Activated naive CD4-positive, alpha-beta T cell treated with Interleukin-2 at 50 U/mL for 16 hours (primary cell): ENCODE measurements around the gene GPRIN2.
A peak's percentile ranks its signal among the peaks of the same experiment; 100 is the strongest.
"Not testable (repeated sequence)": the region's sequence is repeated elsewhere in the genome, so short reads cannot be mapped to it uniquely, and the experiment has no call there.

Experiments used
- DNase-seq: peaks from one replicate; pipeline ENCODE4 v3.0.0-alpha.2; 2020

The GPRIN2 gene

DNA sequence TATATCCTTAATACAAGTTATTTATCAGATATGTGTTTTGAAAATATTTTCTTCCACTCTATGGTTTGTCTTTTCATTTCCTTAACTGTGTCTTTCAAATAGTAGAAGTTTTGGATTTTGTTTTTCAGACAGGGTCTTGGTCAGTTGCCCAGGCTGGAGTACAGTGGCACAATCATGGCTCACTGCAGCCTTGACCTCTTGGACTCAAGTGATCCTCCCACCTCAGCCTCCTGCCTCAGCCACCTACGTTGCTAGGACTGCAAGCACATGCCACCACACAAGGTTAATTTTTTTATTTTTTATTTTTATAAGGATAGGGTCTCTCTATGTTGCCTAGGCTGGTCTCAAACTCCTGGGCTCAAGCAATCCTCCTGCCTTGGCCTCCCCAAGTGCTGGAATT, 24.2 kb downstream of the GPRIN2 start:
- DNase-seq, result not testable (repeated sequence)

DNA sequence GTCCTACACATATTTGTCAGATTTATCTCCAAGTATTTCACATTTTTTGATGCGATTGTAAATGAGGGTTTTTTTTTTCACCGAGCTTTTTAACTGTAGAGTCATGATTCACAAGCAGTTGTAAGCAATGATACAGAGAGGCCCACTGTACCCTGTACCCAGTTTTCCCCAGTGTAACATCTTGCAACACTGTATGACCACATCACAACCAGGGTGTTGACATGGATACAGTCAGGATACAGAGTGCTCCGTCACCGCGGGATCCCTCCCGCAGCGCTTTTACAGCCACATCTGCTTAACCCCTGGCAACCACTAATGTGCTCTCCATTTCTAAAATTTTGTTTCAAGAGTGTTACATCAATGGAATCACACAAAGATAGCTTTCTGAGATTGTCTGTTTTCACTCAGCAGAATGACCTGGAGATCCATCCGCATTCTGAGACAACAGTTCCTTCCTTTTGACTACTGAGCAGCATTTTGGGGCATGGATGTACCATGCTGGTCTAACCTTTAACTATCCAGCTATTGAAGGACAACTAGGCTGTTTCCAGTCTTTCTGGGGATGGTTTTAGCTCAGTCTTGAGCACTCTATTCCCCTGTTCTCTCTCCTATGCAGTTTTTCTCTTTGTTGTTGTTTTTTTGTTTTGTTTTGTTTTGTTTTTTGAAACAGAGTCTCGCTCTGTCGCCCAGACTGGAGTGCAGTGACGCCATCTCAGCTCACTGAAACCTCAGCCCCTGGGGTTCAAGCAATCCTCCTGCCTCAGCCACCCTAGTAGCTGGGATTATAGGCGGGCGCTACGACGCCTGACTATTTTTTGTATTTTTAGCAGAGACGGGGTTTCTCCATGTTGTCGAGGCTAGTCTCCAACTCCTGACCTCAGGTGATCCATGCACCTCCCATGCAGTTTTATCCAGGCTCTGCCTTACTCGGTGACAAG, 25.9 kb downstream of the GPRIN2 start:
- DNase-seq, result no peak

DNA sequence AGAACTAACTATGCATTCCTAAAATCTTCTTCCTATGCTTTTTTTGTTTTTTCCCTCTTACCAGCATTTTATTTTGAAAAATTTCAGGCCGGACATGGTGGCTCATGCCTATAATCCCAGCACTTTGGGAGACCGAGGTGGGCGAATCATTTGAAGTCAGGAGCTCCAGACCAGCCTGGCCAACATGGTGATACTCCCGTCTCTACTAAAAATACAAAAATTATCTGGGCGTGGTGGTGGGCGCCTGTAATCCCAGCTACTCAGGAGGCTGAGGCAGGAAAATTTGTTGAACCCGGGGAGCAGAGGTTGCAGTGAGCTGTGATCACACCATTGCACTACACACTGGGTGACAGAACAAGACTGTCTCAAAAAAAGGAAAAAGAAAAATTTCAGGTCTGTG, 26.7 kb downstream of the GPRIN2 start:
- DNase-seq, result not testable (repeated sequence)

DNA sequence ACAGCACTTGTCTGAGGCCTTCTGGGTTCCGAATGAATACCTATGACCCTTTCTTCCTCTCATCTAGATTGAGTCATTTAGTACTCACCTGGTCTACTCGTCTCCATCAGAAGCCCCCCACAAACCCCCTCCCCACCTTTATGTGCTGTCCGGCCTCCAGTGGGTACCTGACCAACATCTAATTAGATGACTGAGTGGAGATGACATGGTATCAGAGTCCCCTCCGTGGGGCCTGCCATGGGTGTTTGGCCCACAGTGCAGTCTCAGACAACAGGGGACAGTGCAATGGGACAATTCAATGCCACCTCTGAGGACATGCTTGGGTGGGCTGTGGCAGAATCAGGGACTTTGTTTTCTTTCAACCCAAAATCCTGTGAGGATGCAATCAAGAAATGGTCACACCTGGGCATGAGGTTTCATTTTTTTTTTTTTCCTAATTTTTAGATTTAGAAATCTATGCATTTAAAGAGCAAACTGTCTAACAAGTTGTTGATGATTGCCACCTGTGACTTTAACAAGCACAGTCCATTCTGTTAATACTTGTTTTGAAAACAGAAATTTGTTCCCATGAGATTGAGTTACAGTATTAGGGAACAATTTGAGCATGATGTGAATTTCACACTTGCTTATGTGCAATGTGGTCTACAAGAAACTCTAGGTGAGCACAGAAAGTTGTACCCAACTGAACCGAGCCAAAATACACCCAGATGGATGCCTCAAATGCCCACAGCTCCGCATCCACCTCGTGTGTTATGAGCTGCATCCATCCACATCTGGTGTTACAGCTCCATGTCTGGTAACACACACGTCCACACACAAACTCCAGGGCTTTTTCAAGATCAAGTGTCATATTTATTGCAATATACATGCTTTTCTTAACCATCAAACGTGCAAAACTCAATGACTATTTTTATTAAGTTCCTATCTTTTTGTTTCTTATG, 27.5 kb downstream of the GPRIN2 start:
- no peak for DNase-seq

DNA sequence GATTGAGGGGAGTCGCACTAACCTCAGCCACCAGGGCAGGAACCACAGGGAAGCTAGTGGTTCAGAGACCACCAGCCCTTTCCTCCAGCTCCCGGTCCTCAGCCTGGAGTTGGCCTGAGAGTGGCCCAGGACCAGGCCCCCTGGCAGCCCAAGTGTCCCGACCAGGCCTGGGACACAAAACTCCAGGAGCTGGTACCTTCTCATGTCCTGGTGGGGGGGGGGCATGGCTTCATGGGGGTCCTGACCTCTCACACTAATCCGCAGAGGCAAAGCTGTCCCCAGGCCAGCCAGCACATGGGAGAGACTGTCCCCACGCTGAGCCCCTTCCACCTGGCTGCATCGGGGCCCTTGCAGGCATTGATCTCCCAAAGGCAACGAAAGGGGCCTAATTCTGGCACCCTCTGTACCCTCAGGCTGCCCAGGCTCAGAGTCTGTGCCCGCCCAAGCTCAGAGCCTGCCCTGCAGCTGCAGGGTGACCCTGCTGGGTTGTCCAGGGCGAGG, 28.2 kb downstream of the GPRIN2 start:
- no peak for DNase-seq

DNA sequence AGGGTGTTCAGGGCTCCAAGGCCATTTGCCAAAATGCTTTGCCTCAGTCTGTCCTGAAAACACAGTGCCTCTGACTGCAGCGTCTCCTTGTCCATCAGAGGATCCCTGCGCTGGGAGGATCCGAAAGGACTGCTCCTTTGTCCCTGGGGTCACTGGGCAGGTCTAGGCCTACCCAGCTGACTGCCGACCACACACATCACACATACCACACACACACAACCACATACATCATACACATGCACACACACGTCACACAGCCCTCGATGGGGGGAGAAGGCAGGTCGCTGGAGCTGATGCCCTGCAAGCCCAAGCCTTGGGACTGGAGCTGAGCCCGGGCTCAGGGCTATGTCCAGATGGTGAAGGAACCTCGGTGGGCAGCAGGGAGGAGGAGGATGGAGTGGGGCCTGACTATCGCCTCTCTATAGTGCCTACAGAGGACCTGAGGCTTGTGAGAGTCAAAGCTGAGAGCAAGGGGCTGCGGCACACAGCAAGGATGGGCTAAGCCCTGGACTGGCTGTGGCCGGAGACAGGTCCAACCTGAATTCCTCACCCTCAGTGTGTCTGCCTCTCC, 29.1 kb downstream of the GPRIN2 start:
- DNase-seq, result no peak

DNA sequence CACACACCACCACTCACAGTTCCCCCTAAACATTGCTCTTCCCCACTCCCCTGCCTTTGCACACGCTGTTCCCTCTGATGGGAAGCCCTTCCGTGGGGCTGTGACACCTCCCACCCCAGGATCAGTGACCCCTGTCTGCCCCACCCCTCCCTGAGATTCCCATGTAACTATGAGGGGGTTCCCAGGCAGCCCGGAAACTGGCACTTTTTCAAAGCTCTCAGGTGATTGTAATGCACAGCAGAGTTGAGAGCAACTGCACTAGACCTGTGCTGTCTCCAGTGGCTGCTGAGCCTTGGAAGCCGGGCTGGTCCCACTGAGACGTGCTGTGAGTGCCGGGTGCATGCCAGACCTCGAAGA, 29.8 kb downstream of the GPRIN2 start:
- no peak for DNase-seq

DNA sequence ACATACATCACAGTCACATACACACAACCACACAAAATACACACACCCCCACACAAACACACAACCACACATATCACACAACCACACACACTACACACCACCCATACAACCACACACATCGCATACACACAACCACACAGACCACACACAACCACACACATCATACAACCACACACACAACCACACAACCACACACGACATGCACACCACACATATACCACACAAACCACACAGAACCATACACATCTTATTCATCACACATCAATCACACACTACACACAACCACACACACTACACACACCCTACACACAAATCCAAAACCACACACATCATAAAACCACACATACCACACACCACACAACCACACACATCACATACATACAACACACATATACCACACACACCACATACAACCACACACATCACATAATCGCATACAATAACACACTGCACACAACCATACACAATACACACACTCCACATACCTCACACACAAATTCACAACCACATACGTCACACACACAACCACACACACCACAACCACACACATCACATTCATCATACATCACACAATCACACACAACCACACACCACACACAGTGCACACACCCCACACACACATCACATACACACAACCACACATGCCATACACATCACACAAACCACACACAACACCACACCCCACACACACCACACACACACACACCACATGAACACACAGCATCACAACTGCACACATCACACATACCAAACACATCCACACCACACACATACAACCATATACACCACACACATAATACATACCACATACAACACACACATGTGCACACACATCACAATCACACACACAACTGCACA, 30.4 kb downstream of the GPRIN2 start:
- no peak for DNase-seq

DNA sequence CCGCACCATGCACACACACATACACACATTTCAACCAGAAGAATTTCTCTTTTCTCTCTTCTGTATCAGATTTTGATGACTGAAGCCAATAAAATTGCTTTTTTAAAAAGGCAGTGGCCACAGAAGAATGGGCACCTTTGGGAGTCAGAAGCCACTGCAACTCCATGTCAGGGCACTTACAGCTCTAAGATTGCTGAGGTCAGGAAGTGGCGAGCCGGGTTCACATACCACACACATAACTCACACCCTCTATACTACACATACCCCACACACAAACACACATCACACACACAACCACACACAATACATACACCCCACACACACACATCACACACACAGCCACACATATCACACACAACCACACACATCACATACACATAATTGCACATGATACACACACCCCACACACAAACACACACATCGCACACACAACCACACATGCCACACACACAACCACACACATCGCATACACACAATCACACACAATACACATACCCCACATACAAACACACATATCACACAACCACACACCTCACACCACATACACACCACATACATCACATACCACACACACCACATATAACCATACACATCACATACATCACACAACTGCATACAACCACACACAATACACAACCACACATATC, 31.2 kb downstream of the GPRIN2 start:
- no peak for DNase-seq

DNA sequence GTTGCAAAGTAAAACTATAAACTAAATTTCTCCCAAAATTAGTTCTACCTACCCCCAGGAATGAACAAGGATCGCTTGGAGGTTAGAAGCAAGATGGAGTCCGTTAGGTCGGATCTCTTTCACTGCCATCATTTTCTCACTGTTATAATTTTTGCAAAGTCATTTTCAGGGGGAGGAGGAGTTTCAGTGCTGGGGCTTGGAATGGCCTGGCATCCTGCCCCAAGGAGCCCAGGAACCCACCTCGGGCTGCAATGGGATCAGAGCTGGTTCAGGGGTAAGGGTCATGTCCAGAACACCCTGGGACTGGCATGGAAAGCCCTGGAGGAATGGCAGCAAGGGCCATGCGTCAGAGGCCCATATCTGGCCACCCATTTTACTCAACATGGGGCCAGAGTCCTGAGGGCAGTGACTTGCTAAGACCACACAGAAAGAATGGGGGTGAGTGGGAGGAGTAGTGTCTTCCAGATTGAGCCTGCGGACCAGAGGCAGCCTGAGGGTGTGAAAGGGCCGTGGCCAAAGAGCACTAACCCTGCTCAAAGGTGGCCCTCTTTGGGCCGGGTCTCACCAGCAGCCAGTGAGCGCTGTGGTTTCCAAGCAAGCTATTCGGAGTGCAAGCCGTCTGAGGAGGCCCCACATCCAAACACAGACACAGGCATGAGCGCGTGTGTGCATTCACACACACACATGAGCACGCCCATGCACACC, 31.8 kb downstream of the GPRIN2 start:
- DNase-seq, result peak; percentile 2

DNA sequence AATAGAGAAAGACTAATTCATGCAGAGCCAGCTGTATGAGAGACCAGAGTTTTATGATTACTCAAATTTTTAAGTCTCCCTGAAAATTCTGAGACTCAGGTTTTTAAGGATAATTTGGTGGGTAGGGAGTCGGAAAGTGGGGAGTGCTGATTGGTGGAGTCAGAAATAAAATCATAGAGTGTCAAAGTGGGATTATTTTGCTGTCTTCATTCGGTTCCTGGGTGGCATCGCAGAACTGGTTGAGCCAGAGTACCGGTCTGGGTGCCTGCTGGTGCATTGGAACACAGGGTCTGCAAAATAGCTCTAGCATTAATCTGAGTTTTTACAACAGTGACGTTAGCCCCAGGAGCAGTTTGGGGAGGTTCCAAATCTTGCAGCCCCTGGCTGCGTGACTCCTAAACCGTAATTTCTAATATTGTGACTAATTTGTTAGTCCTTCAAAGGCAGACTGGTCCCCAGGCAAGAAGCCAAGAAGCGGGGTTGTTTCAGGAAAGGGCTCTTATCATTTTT, 32.4 kb downstream of the GPRIN2 start:
- DNase-seq, result peak; percentile 1

DNA sequence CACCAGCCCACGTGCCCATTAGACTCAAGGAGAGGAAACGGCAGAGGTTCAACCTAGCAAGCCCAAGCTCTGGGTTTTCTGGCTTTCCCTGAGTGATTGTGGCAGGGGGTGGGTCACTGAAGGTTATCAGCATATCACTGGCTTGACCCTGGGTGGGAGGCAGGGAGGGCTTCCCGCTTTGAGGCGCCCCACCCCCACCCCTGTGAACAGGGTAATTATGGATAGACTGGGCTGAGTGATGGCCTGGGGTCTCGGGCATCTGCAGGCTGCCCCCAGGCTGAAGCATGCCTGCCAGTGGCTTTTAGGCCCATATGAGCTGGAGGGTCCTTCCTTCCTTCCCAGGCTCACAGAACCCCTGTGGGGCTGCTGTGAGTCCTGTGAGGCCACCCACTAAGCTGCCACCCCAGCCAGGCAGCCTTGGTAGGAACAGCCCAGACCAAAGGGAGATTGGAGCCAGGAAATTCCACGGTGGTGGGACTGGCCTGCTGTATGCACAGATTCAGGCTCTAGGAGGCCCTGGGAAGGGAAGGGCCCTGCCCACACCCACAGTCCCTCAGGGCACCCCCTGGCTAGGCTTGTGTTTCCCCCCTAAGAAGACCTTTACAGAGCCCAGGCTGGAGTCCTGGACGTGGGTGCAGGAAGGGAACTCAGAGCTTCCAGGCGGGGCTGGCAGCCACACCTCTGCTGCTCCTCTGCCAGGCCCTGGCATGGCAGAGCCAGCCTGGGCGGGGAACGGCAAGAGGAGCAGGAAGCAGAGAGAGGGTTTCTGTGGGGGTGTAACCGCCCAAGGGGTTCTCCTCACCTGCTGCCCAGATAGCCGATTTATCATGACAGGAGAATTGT, 33.1 kb downstream of the GPRIN2 start:
- DNase-seq, result peak; percentile 2

DNA sequence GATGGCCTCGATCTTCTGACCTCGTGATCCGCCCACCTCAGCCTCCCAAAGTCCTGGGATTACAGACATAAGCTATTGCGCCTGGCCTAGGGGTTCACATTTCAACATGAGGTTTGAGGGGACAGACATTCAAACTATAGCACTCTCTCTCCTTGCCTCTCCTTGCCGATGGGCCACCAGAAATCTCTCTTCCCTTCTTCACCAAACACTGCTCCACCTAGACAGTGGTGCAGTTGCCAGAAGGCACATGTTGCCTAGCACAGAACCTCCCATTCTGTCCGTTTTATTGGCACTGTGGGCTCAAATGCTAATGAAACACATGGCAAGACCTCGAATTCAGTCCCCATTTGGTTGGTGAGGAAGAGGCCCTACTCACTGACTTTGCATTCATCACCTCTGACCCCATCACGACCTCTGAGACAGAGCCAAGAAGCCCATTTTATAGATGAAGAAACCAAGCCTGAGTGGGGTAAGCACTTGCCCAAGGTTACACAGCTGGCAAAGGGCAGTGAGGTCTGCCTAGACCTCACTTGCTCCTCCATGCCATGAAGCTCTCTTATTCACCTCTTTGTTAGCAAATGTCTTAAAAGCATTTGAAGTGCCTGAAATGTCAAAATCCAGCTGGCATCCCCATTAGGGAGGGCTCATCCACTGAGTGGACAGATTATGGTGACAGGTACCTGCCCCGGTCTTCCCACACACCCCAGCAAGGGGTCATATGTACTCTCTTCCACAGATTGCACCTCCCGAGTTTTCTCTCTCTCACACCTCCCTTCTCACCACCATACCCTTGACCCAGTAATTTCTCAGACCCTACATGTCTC, 34.0 kb downstream of the GPRIN2 start:
- DNase-seq, result peak; percentile 1

DNA sequence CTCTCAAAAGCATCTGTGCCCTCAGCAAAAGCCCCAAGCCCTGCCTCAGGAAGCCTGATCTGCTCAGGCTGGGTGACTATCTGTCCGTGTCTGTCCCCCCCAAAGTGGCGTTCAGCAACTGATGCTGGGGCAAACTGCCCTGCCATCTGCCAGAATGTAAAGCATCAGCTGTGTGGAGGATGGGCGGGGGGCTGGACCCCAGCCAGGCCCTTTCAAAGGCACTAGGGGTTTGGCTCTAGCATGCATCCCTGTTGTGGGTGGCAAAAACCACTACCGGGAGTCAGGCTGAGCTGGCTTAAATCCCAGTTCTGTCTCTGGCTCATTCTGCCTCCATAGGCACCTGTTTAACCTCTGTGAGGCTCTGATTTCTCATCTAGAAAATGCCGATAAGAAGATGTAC, 35.5 kb downstream of the GPRIN2 start:
- peak; percentile 1 for DNase-seq

DNA sequence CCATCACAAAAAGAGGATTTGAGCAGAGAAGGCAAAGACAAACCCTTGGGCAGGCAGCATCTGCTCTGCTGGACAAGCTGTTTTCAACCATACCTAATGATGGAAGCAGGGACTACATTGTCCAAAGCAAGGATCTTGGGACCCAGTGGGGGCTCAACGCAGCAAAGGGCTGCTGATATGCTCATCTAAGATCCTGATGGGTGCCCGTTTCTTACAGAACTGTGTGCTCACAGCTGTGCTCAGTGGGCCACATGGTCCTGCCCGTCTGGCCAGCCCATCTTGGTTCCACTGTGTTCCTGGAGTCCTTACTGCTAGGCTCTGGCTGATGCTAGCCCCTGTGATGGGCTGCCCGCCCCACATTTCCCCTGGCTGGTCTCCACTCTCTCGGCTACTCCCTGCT, 36.1 kb downstream of the GPRIN2 start:
- DNase-seq, result peak; percentile 1

DNA sequence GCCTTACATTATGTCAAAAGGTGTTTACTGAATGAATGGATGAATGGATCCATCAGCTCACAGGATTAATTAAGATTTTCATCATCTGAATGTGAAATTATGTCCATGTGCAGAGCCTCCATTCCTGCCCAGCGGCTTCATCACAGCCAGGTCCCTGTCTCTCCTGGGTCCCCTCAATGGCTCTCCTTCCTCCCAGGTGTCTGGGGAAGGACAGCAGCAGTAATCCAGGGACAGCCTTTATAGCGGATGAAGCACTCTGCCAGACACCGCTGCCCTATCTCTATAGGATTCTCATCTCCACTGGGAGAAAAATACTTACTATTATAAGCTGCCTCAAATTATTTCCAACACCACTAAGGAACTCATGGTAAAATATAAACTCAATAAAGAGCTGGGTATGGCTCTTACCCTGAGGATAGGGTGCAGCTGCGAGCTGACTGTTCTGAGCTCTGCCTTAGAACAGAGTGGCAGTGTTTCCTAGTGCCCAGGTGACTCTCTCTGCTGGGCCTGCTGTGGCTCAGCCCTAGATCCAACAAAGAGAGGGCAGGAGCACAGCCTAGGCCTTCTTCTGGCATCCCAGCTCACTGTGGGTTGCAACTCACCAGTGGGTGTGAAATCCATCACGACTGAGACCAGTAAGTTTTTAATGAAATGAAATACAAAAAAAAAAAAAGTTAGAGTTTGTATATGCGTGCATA, 38.3 kb downstream of the GPRIN2 start:
- no peak for DNase-seq

DNA sequence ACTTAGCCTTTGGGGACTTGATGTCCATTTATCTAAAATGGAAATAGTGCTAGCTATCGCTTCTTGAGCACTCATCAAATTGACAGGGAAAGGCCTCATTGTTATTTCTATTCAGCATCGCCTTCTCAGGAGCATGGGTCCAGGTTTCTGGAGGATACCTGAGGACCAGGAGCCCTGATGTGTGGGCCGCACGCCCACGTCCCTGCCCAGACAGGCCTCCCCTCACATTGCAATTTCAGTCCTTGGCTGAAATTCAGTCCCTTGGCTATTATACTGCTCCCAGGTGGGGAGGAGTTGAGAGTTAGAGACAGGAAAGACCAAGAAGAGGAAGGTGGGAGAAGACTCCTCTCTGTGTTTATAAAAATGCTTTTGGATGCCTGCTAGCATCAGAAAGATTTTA, 38.9 kb downstream of the GPRIN2 start:
- DNase-seq, result no peak
